Fibroblast of upper back skin (primary cell): ENCODE measurements around the gene MANEAL.
A peak's percentile ranks its signal among the peaks of the same experiment; 100 is the strongest.

Experiments used
- DNase-seq: peaks from one replicate; pipeline ENCODE4 v3.0.0-alpha.2; 2013

MANEAL gene

DNA sequence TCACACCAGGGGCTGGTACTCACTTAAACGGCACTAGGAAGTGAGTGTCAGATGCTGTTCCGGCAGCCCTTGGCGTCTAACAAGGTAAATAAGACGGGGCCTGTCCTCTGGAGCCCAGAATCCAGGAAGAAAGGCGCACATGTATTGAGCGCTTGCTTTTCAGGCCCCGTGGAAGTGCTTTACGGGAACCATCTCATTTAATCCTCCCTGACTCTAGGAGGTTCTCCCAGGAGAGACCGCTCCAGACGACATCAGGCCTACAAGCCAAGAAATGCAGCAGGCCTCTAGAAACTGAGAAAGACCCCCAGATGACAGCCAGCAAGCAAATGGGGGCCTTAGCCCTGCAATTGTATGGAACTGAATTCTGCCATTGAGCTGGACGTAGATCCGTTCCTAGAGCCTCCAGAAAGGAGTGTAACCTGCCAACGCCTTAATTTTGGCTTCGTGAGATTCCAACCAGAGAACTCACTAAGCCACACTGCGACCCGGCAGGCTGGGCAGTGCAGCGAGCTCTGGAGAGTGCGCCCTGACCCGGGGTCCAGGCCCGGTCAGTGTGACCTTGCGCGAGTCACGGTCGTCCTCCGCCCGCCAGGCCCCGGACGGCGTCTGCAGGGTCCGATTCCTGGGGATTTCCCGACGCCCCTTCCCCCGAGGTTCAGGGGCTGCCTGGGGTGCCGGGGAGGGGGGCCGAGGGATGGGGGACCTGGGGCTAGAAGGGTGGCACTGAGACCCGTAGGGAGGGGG, 532 bp upstream of the MANEAL start:
- no peak for DNase-seq

GRCh38 chr1:37794372-37795339, 1.0 kb downstream of the MANEAL start:
- DNase-seq: no peak

DNA sequence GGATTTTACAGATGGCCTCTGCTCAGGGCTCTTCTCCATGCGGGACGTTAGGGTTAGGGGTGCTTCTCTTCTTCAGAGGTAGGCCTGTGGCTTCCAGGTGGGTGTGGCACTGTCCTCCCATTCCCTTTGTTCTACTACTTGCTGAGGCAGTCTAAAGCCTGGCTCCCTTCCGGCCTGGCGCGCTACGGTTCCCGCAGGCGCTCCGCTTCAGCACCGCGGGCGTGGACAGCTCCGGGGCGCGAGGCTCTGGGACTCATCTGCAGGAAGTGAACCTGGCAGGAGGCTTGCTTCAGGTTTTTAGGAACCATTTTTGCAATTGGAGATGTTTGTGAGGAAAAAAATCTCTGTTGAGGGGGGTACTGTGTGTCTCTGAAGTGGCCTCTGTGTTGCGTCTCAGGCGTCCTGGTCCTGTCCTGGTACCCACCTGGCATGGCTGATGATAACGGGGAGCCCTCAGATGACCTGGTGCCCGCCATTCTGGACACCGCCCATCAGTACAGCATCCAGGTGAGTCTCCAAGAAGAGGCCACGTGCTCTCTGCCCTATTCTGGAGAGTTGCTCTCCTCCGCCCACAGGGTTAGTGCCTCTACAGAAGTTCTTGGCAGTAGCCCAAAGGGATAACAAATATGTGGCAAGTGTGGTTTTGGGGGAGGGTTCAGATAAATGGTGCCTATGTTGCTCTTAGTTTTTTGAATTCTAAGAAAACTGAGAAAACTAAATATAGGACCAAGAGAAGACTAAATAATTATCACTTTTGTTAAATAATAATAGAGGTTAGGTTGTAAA, 1.9 kb downstream of the MANEAL start:
- peak; percentile 41 for DNase-seq

GRCh38 chr1:37797750-37798345, 4.2 kb downstream of the MANEAL start:
- peak; percentile 9 for DNase-seq

GRCh38 chr1:37802439-37802838, 8.8 kb downstream of the MANEAL start:
- no peak for DNase-seq

GRCh38 chr1:37807220-37807554, 13.5 kb downstream of the MANEAL start:
- DNase-seq: no peak

GRCh38 chr1:37807555-37808368, 14.1 kb downstream of the MANEAL start, which contains the start of the genes C1orf122 and YRDC:
C1orf122 (plus strand) TSS chr1:37807790; CDS start chr1:37808405, 615 bp downstream.
YRDC (minus strand) TSS chr1:37808208; CDS start chr1:37808180, 28 bp downstream.
- DNase-seq: peak; percentile 93

- DNase-seq: peak; percentile 80
Measured at GRCh38 chr1:37808369-37809319, 15.0 kb downstream of the MANEAL start.

DNA sequence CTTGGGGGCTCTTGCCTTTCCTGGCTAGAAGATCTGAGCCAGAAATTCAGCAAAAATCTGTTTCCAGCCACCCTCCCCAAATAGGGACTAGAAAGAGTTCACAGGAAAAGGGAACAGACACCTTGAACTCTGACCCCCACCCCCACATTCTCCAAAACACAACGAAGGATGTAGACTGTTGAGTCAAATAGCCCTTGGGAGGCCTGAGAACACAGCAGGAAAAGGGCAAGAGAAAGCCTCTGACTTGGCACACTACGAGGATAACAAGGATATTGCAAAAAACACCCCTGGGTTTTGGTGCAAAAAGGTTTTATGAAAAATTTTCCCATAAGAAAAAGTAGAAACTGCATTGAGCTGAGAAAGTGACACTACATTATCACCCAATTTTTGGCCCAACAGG, 16.3 kb downstream of the MANEAL start:
- DNase-seq: no peak

DNA sequence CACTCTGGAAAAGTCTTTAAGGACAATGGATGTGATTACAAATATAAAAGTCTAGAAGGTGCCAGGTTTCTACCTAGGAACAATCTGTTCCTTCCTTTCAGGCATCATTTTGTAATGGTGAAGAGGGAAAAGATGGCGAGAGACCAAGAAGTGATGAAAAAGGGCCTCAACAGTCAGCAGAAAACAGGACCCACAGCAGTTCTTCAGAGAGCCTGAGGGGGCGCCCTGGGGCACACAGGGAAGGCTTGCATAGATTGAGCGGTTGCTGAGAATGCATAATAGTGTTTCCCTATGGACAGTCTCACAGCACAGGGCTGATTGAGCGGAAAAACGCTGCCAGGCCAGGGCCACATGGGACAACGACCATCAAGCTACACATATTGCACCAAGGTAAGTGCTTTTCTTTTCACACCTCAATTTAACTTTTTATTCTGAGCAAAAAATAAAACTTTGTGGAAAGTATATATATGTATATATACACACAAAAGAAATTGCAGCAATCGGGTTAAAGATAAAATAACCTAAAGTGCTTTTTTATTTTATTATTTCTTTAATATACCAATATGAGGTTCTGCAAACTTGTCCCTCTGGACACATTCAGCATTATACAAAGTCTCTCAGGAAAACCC, 17.5 kb downstream of the MANEAL start:
- peak; percentile 85 for DNase-seq

DNA sequence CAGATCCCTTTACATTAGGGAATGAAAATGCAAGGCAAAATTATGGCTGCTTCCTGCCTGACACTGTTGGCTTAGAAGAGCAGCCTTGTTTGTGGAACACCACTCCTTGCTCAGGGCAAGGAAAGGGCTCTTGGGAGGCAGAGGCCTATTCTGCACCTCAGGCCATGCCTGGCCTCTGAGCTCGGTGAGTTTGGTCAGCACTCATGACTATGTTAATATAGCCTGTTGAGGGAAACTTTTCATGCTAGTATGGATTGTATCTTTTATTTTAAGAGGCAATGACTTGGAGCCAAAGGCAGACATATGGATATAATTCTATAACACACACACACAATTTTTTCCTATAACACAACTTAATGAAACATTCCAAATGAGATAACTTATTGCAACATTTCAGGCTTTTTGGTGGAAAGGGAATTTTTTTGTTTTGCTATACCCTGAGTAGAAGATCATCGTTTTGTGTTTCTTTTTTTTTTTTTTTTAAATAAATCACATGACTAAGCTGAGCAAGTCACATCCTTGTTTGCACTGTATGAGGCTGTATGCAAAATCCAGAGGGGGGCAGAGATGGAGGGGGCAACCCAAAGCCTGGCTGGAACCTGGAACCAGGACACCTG, 20.0 kb downstream of the MANEAL start:
- no peak for DNase-seq

DNA sequence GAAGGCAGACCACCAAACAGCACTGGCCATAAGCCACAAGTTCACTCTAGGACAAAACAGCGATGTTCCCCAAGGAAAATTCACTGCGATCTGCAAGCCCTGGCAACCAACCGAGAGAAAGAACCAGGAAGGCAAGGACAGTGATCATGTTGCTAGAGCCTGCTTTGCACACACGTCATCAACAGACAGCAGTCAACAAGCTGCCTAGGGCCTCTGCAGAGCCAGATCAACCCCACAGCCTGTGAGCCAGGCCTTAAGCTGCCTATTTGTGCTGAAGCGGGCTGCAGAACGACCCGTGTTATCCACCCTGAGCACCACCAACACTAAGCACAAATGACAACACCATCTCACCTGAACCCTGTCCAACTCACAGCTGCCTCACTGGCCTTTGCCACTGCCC, 20.6 kb downstream of the MANEAL start:
- DNase-seq: no peak

DNA sequence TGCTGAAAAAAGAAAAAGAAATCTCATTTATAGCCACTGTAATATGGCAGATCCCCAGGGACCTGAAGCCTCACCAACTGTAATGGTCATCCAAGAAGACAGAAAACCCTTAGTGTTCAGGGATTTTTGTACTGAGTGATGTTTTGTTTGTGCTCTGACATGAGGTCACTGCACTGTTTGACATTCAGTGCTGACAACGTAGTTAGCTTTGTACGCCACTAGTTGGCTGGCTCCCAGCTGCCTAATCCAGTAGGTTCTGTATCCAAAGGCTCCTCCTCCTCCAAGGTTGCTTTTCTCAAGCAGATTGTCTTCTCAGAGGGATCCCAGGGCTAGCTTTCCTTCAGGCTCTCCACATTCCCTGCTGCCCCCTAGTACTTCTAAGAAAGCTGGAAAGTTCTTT, 23.8 kb downstream of the MANEAL start:
- no peak for DNase-seq

DNA sequence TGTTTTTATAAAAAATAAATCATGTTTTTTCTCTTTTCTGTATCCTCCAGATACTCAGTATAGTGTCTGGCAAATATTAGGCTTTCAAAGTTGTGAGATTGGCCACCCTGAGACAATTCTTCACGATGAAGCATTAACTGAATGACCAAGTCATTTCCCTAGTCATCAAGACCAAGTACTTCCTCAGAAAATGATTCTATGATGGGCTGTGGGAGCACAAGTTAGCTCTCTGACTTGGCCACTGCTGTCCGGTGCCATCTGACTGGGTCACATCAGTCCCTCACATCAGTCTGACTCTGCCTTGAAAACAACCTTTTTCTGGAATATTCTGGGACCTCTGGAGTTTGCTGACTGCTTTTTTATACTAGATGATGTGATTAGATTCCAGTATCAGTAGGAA, 27.8 kb downstream of the MANEAL start:
- no peak for DNase-seq

GRCh38 chr1:37822906-37823815, 29.5 kb downstream of the MANEAL start:
- no peak for DNase-seq

GRCh38 chr1:37824001-37824400, 30.4 kb downstream of the MANEAL start:
- DNase-seq: no peak

- DNase-seq: no peak
Measured at GRCh38 chr1:37825506-37825905, 31.9 kb downstream of the MANEAL start.

DNA sequence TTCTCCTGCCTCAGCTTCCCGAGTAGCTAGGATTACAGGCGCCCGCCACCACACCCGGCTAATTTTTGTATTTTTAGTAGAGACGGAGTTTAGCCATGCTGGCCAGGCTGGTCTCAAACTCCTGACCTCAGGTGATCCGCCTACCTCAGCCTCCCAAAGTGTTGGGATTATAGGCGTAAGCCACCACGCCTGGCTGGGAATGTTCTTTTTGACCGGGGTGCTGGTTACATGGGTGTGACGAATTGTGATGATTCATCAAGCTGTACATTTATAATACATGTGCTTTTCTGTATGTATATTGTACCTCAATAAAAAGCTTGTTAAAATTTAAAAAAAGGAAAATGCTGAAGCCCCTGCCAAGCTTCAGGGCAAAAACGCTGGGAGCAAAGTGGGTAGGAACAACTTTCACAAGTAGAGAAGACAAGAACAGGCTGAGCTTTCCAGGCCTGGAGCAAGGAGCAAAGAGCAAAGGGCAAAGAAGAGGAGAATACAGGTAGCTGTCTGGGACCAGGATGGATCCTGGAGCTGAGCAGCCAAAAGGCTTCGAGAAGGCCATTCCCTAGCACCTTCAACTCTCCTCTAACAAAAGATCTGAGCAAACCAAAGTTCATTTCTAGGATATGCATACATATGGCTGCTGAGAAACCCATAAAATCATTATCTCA, 34.9 kb downstream of the MANEAL start:
- DNase-seq: no peak
